Stimulated activated CD8-positive, alpha-beta memory T cell treated with anti-CD3 and anti-CD28 coated beads, Interleukin-7, amount 100 ng/mL, for 48 hours (primary cell): ENCODE data around the gene CD163L1.
A peak's percentile ranks its signal among the peaks of the same experiment; 100 is the strongest.
"Not testable (repeated sequence)": the region's sequence is repeated elsewhere in the genome, so short reads cannot be mapped to it uniquely, and the experiment has no call there.

Experiments used
- DNase-seq, 2 donors: peaks; one replicate each; pipeline ENCODE4 v3.0.0-alpha.2; 2020; ENCODE audit warnings: low read depth in 1 of 2; ENCODE audit errors: extremely low read depth in 1 of 2

Gene CD163L1

DNA sequence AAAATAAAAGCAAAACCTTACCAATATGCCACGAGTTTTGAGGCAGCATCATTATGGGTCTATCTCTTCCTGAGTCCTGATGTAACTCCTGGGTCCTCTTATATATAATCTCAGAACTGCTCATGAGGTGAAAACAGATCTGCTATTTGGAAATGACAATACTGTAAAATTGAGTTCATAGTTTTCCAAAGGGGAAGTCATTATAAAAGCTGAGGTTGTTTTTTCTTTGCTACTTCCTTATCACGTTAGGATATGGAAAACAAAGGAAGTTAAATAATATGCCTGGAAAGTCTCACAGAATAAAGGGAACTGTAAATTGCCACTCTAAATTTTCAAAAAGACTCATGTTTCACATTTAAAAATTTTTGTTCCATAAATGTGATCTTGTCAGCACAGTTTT lies at the start of gene CD163L1:
Gene CD163L1, minus strand, starts transcription at position 78 of the 400 bp plus-strand sequence. Its CDS starts 26 bp downstream, at position 52.
- DNase-seq, result no peak

DNA sequence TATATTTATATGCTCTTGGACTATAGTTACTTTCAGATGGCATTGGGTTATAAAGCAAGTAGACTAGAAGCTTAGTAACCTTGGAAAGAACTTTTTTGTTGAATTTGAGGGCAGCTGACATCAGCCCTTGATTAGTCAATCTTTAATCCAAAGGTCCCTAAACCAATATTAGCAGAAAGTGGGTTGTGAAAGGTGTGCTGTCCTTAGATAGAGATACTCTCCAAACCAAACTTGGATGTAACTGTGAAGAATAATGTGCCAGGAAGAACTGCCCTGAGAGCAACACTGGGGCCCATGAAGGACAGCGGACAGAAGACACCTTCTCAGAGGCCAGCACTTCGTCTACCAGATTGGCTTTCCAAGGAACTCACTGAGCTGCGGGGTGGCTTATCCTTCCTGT lies 49.1 kb upstream of the CD163L1 start:
- no peak for DNase-seq

DNA sequence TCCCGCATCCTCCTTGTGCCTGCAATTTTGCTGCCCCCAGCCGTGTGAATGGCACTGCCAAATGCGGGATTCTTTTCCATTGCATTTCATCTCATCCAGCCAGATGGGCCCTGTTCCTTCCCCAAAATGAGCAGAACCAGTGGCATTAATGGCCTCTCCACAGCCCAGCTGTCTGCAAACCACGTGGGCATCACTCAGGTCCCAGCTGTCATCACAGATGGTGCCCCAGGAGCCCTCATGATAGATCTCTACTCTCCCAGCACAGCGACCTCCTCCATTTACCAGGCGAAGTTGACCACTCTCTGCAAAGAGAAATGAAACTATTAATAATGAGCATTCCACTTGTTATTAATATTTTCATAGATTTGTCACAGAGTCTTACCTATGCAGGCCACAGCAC lies 42.6 kb upstream of the CD163L1 start:
- DNase-seq, result no peak

DNA sequence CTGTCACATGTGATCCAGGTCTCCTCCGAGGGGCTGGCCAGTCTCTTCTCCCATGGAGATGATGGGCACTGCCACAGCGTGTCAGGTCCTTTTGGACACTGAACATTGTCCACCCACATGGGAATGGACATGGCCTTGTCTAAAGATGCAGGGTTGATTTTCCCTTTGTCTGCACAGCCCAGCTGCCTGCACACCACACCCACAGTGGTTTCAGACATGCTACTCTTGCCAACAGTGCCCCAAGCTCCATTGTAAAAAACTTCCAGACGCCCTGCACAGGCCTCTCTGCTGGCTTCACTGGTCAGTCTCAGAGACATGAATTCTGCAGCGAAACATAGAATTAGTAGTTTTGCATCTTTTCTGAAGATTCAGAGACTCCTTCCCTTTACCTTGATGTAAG lies 41.1 kb upstream of the CD163L1 start:
- DNase-seq, result no peak

DNA sequence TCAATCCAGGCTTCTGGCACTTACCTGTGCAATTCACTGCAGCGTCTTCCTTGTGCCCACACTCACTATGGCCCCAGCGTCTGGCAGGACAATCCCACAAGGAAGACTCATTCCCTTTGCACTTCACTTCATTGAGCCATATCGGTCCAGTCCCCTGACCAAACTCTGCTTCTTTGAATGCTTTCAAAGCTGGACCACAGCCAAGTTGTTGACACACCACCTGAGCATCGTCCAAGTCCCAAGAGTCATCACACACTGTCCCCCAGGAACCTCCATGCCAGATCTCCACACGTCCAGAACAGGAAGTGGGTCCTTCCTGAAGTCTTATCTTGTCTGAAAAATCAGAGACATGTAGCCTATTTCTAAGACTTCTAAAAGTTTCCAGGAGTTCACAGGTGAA lies 39.4 kb upstream of the CD163L1 start:
- no peak for DNase-seq

DNA sequence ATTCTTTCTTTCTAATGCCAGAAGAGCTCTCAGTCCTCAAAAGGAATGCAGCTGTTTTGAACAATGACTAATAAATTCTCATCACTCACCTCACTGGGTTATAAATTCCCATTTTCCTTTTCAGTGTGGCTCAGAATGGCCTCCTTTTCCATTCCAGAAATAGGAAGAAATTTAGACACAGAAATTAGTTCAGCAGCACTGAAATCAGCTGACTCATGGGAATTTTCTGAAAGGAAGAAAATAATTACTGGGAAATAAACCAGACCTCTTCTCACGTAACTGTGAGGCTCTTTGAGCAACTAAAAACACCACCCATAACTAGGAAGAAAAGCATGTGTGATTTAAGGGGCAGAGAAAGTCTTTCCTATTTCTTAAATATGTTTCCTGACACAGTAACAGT lies 35.8 kb upstream of the CD163L1 start:
- DNase-seq, result no peak

DNA sequence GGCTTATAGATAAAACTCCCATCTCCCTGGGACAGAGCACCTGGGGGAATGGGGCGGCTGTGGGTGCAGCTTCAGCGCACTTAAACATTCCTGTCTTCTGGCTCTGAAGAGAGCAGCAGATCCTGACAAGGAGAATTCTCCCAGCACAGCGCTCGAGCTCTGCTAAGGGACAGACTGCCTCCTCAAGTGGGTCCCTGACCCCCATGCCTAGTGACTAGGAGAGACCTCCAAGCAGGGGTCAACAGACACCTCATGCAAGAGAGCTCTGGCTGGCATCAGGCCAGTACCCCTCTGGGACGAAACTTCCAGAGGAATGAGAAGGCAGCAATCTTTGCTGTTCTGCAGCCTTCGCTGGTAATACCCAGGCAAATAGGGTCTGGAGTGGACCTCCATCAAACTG lies 28.1 kb upstream of the CD163L1 start:
- DNase-seq, result no peak

DNA sequence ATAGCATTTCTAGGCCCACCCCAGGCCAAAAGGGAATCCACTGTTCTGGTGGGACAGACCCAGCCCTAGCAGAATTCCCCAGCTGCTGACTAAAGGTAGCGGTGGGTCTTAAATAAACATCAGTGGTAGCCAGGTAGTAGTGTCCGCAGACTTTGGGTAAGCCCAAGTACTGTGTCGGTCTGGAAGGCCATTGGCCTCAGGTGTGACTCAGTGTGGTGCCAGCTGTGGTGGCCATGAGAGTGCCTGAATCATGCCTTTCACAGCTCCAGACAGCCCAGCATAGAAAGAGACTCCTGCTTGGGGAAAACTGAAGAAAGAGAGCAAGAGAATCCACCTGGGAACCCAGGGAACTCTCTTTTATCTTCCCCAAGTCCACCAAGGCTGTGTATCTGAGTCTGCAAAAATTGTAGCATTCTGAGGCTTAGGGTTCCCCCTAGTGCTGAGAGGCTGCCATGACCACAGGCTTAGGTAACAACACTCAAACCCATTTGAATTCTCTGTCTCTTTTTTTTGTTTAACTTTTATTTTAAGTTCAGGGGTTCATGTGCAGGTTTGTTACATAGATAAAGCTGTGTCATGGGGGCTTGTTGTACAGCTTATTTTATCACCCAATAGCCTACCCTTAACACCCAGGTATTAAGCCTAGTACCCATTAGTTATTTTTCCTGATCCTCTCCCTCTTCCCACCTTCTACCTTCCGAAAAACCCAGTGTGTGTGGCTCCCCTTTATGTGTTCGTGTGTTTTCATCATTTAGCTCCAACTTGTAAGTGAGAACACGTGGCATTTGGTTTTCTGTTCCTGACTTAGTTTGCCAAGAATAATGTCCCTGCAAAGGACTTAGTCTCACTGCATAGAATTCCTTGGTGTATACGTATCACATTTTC lies 16.7 kb upstream of the CD163L1 start:
- peak; percentile 6 to 11 for DNase-seq

DNA sequence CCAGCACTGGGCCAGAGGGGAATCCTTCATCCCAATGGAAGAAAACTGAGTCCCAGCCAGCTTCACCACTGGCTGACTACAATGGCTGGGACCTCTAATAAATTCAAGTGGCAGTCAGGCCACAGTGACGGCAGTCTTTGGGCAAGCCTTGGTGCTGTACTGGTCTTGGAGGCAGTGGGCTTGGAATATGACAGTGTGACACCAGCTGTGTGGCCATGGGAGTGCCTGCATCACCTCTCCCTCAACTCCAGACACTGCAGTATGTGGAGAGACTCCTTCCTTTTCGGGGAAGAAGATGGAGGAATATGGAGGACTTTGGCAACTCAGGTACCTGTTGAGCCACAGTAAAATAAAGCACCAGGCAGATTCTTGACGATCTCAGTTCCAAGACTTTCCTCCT lies 16.0 kb upstream of the CD163L1 start:
- no peak for DNase-seq

DNA sequence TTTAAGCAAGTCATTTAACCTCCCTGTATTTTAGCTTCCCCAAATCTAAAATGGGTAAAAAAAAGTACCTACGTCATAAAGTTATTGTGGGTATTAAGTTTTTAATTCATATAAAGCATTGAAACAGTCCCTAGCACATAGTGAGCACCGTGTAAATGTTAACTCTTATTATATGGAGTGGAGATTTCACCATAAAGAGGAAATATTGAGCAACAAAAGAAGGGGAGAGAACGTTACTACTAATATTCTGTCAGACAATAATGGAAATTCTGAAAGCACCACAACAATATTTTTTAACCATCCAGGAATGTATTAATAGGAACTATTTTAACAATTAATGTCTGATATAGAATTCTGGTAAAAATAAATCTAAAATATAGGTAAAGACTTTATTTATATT lies 7.8 kb upstream of the CD163L1 start:
- DNase-seq, result no peak

DNA sequence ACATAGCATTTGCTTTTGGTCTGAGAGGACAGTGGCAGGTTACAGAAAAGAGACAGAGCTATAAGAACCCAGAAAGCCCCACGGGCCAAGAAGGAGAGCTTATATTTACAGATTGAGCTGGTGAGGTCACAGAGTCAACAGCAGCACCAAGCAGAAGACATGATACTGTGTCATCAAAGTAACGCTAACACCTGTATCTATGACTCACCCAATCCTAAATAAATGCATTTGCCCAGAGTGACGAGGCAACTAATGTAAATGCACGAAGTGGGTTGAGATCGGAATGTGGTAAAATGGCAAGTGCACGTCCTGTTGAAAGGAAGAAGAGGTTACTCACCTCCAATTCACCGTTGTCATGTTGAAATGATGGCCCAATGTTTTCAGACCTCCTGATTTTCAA lies 6.7 kb upstream of the CD163L1 start:
- no peak for DNase-seq

DNA sequence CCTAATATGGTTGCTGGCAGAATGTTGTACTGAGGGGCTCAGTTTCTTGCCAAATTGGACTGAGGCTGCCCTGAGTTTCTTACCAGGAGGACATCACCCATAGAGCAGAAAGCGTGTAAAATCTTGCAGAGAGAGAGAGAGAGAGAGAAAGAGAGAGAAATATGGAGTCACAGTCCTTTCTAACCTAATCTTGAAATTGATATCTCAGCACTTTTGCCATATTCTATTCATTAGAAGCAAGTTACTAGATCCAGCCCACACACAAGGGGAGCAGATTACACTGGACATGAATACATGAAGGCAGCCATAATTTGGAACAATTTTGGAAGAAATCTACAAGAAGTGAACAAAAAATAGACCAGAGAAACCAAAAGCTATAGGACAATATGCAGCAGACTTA lies 4.1 kb upstream of the CD163L1 start:
- DNase-seq, result no peak

DNA sequence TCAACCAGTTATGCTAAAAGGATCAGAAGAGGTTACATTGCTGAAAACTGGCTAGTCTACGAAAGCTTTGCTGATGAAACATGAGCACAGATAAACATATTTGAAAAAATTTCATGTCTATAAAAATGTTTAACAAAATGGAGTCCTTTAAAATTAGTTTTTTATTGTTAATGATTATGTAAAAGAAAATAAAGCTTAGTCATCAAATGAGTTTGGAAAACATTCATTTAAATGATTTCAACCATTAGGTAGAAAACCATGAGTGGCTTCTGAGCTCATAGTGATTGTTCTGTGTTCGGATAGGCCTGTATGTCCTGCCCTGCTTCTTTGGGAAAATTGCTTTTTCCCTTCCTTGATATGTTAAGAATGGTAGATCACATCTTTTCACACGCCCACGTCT lies 584 bp upstream of the CD163L1 start:
- no peak for DNase-seq

DNA sequence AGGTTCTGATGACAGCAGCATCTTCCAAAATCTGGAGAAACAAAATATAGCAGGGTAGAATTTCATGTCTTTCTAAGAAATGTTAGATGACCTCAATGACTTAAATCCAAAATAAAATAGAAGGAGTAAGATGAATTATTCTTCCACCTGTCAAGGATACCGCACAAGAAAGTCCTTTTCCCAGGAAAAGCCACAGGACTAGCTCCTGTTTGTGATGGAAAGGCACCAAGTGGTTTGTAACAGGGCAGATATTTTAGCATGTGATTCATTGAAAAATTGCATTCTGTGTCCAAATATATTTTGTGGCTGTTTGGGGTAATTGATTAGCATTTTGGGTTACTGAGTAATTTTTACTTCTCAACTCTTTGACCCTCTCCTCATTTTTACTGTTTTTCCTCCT lies 2.7 kb downstream of the CD163L1 start:
- DNase-seq, result no peak

DNA sequence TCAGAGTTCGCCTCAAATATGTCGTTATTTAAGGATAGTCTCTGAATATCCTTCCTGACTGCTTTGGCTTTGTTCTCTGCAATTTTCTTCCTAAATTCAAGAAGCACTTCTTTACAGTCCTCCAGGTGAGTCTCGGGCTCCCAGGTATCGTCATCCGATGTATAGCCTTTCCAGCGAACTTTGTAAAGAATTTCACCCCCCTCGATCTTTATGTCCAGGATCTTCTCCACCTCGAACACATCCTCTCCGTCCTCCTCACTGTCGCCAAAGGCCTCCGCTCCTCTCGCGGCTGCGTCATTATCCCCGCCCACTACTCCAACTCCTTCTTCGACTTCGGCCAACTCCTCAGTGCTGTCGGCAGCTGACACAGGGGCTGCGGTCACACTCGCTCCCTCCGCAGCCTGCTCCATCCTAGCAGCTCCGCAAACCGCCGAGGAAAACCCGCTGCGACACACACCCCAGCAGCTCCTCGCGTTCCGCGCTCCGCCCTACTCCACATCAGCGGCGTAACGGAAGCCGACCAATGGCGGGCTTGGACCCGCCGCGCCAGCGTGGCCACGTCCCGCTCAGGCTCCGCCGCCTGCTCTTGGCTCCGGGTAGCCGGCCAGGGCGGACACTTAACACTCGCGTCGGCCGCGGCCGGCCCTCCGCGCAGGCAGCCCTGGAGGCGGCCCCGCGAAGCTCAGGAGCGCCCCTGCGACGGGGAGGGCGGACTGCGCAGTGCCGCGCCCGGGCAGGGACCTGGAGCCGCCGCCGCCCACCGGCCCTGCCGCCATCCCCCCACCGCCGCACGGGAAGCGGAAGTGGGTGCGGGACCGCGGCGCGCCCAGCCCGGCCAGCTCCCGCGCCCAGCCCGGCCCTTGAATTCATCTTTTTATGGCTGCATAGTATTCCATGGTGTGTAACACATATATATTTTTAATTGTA lies 4.1 kb downstream of the CD163L1 start:
- peak; percentile 7 to 35 for DNase-seq

DNA sequence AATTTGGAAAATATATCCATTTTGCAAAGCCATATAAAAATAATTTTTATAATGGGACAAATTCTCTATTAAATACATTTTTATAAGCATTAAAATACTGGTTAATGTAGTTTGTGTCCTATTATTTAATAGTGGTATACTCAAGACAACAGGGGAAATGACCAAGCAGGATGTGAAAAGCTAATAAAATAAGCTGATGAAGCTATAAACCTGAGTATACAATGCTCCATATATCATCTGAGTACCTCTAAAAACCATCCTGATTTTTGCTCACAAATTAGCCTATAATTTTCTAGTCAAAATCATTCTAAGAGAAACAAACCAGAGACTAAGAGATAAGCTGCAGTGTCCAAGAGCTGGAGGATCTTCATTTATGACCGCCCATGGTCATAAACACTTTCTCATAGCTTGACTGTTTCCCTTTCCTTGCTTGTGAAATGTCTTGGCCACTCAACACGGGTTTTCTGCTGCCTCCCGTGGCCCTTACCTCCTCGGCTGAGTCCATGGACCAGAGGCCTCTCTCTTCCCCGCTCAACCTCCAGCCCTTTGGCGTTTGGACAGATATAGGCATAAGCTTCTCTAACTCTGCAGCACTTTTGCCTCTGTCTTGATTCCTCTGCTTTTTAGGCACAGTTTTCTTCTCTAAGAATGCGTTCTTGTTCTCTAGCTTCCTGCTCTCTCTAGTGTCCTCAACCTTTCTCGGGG lies 5.5 kb downstream of the CD163L1 start:
- not testable (repeated sequence) for DNase-seq

DNA sequence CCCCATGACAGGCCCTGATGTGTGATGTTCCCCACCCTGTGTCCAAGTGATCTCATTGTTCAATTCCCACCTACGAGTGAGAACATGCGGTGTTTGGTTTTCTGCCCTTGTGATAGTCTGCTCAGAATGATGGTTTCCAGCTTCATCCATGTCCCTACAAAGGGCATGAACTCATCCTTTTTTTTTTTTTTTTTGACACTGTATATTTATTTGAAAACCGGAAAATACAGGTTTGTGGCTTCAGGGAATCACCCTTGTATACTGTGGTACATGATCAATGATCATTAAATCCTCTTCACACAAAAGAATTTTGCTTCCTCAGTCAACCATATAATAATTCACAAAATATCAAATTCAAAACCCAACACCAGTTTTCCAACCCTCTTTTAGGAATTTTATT lies 6.5 kb downstream of the CD163L1 start:
- DNase-seq, result not testable (repeated sequence)

DNA sequence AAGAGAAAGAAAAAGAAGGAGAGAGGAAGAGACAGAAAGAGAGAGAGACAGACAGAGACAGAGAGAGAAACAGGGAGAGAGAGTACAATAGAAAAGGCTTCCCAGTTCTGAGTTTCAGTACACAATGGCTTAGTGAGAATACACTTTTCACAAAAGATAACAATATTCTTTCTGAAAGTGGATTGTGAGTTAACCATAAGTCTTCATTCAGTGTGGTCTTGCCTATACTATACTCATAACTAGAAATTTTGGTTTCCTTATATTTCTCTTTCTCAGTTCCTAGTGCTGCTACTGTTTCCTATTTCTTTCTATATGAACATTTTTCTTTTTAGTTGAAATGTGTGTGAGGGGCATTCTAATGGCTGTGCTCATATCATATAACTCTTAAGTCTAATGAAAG lies 9.3 kb downstream of the CD163L1 start:
- no peak for DNase-seq

DNA sequence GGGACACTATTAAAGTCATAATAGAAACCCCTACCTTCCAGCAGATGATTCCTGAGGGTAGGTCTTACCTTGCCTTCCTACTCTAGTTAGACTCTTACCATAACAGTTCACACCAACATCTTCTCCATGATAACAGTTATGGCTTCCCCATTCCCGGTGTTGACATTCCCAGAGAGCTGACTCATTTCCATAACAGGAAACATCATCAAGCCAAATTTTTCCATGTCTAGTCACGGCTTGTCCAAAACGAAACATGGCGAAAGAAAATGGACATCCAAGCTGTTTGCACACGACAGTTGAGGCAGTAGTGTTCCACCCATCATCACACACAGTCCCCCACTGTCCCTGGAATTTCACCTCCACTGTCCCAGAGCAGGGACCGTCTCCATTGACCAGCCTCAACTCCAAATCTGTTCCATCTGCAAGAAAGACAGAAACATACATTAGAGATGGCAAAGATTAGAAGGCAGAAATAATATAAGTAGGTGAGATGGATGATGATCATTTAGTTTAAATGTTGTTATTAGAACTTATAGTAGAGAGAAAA lies 10.6 kb downstream of the CD163L1 start:
- no peak for DNase-seq

DNA sequence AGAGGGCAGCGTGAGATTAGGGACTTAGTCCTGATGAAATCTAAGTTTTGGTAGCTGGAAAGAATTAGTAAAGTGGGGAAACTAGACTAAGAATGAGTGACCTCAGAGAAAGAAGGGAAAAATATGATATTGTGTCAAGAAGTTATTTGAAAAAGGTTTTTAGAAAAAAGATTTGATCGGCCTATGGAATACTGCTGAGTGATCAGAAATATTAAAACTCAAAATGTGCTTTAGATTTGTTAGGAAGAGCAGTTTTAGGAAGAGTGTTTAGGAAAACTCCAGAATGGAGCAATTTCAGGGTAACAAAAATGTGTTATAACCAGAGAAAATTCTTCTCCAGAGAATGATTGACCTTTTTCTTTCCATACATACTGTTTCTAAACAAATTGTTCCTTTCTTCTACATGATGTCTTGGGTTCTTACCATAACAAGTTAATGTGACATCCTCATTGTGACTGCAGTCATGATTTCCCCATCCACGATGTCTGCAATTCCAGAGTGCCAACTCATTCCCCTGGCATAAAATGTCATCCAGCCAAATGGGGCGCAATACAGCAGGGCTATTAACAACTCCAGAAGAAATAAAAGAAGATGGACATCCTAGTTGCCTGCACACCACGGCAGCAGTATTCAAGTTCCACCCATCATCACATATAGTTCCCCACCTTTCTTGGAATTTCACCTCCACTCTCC lies 11.8 kb downstream of the CD163L1 start:
- no peak for DNase-seq
